Measurements from ENCODE around the gene MTG1. TPM values are rescaled to one million over a fixed set of nuclear protein-coding genes. Genes with fewer than 3 reads are reported as not detected.

The MTG1 gene
- total RNA-seq, 1 donor from 2014 or later, result 44.0 TPM

GRCh38 chr10:133465191-133465949, 71.4 kb downstream of the MTG1 start:
- FAIRE-seq (no peak), DNase-seq (ENCODE audit: low read depth) (no peak)
- H3K27me3 Mint-ChIP-seq (ENCODE audit: low read depth, unreplicated experiment), result peaks cover 32% of the 10 kb centered on the region
- Histone ChIP-seq H3K79me2 (ENCODE audit: insufficient read depth, low read length) (no peaks in the 10 kb centered on the region), H4K20me1 (ENCODE audit: insufficient read depth, low read length) (no peaks in the 10 kb centered on the region), H2AFZ (ENCODE audit: low read depth, low read length) (no peak overlapping the region), H3K36me3 (ENCODE audit: insufficient read depth, low read length) (no peaks in the 10 kb centered on the region), H3K27ac (ENCODE audit: low read depth, low read length) (no peak overlapping the region), H3K4me2 (ENCODE audit: low read length) (no peak overlapping the region), H3K4me3 (ENCODE audit: insufficient read depth, low read depth, low read length) (no peak overlapping the region), H3K27me3 (ENCODE audit: insufficient read depth, low read length) (no peaks in the 10 kb centered on the region), H3K9ac (ENCODE audit: low read length) (no peak overlapping the region), H3K9me3 (ENCODE audit: insufficient read depth, low read depth, low read length) (no peaks in the 10 kb centered on the region), H3K4me1 (ENCODE audit: insufficient read depth, low read length) (no peaks in the 10 kb centered on the region)
- H3K4me3 Mint-ChIP-seq (ENCODE audit: unreplicated experiment), result no peak overlapping the region
- peaks cover 7% of the 10 kb centered on the region for H3K36me3 Mint-ChIP-seq (ENCODE audit: low read depth, unreplicated experiment)
- no peak for TF ChIP-seq EZH2 (IDR thresholded peaks at IDR 0.05; ENCODE audit: insufficient read depth, low read length)
- TF ChIP-seq, protein P1, sequence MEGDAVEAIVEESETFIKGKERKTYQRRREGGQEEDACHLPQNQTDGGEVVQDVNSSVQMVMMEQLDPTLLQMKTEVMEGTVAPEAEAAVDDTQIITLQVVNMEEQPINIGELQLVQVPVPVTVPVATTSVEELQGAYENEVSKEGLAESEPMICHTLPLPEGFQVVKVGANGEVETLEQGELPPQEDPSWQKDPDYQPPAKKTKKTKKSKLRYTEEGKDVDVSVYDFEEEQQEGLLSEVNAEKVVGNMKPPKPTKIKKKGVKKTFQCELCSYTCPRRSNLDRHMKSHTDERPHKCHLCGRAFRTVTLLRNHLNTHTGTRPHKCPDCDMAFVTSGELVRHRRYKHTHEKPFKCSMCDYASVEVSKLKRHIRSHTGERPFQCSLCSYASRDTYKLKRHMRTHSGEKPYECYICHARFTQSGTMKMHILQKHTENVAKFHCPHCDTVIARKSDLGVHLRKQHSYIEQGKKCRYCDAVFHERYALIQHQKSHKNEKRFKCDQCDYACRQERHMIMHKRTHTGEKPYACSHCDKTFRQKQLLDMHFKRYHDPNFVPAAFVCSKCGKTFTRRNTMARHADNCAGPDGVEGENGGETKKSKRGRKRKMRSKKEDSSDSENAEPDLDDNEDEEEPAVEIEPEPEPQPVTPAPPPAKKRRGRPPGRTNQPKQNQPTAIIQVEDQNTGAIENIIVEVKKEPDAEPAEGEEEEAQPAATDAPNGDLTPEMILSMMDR (IDR thresholded peaks at IDR 0.05; ENCODE audit: insufficient read depth, low read depth, low read length), result no peak
- H3K27ac Mint-ChIP-seq (ENCODE audit: unreplicated experiment), result no peak overlapping the region
- no peaks in the 10 kb centered on the region for H3K4me1 Mint-ChIP-seq (ENCODE audit: low read depth, unreplicated experiment)
- peaks cover 15% of the 10 kb centered on the region for H3K9me3 Mint-ChIP-seq (ENCODE audit: unreplicated experiment)

- Histone ChIP-seq H3K9me3 (ENCODE audit: insufficient read depth, low read depth, low read length) (no peaks in the 10 kb centered on the region), H3K79me2 (ENCODE audit: insufficient read depth, low read length) (no peaks in the 10 kb centered on the region), H3K4me2 (ENCODE audit: low read length) (no peak overlapping the region), H3K4me3 (ENCODE audit: insufficient read depth, low read depth, low read length) (no peak overlapping the region), H2AFZ (ENCODE audit: low read depth, low read length) (no peak overlapping the region), H4K20me1 (ENCODE audit: insufficient read depth, low read length) (no peaks in the 10 kb centered on the region), H3K27ac (ENCODE audit: low read depth, low read length) (no peak overlapping the region), H3K4me1 (ENCODE audit: insufficient read depth, low read length) (no peaks in the 10 kb centered on the region), H3K36me3 (ENCODE audit: insufficient read depth, low read length) (no peaks in the 10 kb centered on the region), H3K27me3 (ENCODE audit: insufficient read depth, low read length) (no peaks in the 10 kb centered on the region), H3K9ac (ENCODE audit: low read length) (no peak overlapping the region)
- Mint-ChIP-seq H3K27ac (ENCODE audit: unreplicated experiment) (no peak overlapping the region), H3K27me3 (ENCODE audit: low read depth, unreplicated experiment) (peaks cover 32% of the 10 kb centered on the region), H3K9me3 (ENCODE audit: unreplicated experiment) (peaks cover 15% of the 10 kb centered on the region), H3K4me1 (ENCODE audit: low read depth, unreplicated experiment) (no peaks in the 10 kb centered on the region), H3K36me3 (ENCODE audit: low read depth, unreplicated experiment) (peaks cover 7% of the 10 kb centered on the region), H3K4me3 (ENCODE audit: unreplicated experiment) (no peak overlapping the region)
- FAIRE-seq (no peak), DNase-seq (ENCODE audit: low read depth) (no peak)
- TF ChIP-seq EZH2 (IDR thresholded peaks at IDR 0.05; ENCODE audit: insufficient read depth, low read length), result no peak
Measured at GRCh38 chr10:133465950-133466474, 72.1 kb downstream of the MTG1 start.

GRCh38 chr10:133466683-133467275, 72.8 kb downstream of the MTG1 start:
- no peak overlapping the region for H3K4me3 ChIP-seq (ENCODE audit: insufficient read depth, low read depth, low read length)
- no peak overlapping the region for H3K9ac ChIP-seq (ENCODE audit: low read length)
- Mint-ChIP-seq H3K27me3 (ENCODE audit: low read depth, unreplicated experiment) (peaks cover 36% of the 10 kb centered on the region), H3K27ac (ENCODE audit: unreplicated experiment) (no peak overlapping the region), H3K9me3 (ENCODE audit: unreplicated experiment) (peaks cover 17% of the 10 kb centered on the region), H3K36me3 (ENCODE audit: low read depth, unreplicated experiment) (peaks cover 7% of the 10 kb centered on the region), H3K4me3 (ENCODE audit: unreplicated experiment) (no peak overlapping the region), H3K4me1 (ENCODE audit: low read depth, unreplicated experiment) (no peaks in the 10 kb centered on the region)
- FAIRE-seq (no peak), DNase-seq (ENCODE audit: low read depth) (no peak)
- no peak overlapping the region for H3K27ac ChIP-seq (ENCODE audit: low read depth, low read length)
- no peak for TF ChIP-seq EZH2 (IDR thresholded peaks at IDR 0.05; ENCODE audit: insufficient read depth, low read length)
- TF ChIP-seq, protein P1 (IDR thresholded peaks at IDR 0.05; ENCODE audit: insufficient read depth, low read depth, low read length), result no peak
- no peak overlapping the region for H3K4me2 ChIP-seq (ENCODE audit: low read length)
- no peaks in the 10 kb centered on the region for H3K36me3 ChIP-seq (ENCODE audit: insufficient read depth, low read length)
- H3K79me2 ChIP-seq (ENCODE audit: insufficient read depth, low read length), result no peaks in the 10 kb centered on the region
- no peaks in the 10 kb centered on the region for H4K20me1 ChIP-seq (ENCODE audit: insufficient read depth, low read length)
- no peaks in the 10 kb centered on the region for H3K27me3 ChIP-seq (ENCODE audit: insufficient read depth, low read length)
- H2AFZ ChIP-seq (ENCODE audit: low read depth, low read length), result no peak overlapping the region
- no peaks in the 10 kb centered on the region for H3K9me3 ChIP-seq (ENCODE audit: insufficient read depth, low read depth, low read length)
- no peaks in the 10 kb centered on the region for H3K4me1 ChIP-seq (ENCODE audit: insufficient read depth, low read length)

All from astrocyte (in vitro differentiated cells and primary cell).